DOHH2 (cell line): ENCODE measurements around the gene RNPS1.

Experiments
- H3F3A ChIP-seq: fragments of 200-600 bp; sonication (generic), shearing (Covaris generic); 2 replicates; pipeline ENCODE4 v1.6.0; 2016; ENCODE audit warnings: antibody characterized with exemption, mild to moderate bottlenecking; ENCODE audit not compliant: control insufficient read depth, insufficient read depth
- H3K27ac ChIP-seq: fragments of 200-600 bp; sonication (generic); 2 replicates; pipeline ENCODE4 v1.5.1; 2014; ENCODE audit warnings: low read depth, mild to moderate bottlenecking, low read length, moderate library complexity
- H3K27me3 ChIP-seq: fragments of 200-600 bp; sonication (generic); 2 replicates; pipeline ENCODE4 v1.6.1; 2014; ENCODE audit warnings: mild to moderate bottlenecking, low read length, mixed read lengths; ENCODE audit not compliant: control insufficient read depth
- H3K36me3 ChIP-seq: fragments of 200-600 bp; sonication (generic); 2 replicates; pipeline ENCODE4 v1.6.1; 2014; ENCODE audit warnings: mild to moderate bottlenecking, low read length, moderate library complexity, mixed read lengths; ENCODE audit not compliant: control insufficient read depth
- H3K4me1 ChIP-seq: fragments of 200-600 bp; sonication (generic); 2 replicates; pipeline ENCODE4 v1.6.1; 2014; ENCODE audit warnings: mild to moderate bottlenecking, low read length, mixed read lengths; ENCODE audit not compliant: control insufficient read depth
- H3K4me2 ChIP-seq: fragments of 200-600 bp; sonication (generic); 2 replicates; pipeline ENCODE4 v1.6.0; 2014; ENCODE audit warnings: mild to moderate bottlenecking, low read length, moderate library complexity
- H3K4me3 ChIP-seq: fragments of 200-600 bp; sonication (generic); 2 replicates; pipeline ENCODE4 v1.5.1; 2014; ENCODE audit warnings: mild to moderate bottlenecking, low read length, mixed read lengths
- H3K79me2 ChIP-seq: fragments of 200-600 bp; sonication (generic); 2 replicates; pipeline ENCODE4 v1.6.1; 2014; ENCODE audit warnings: mild to moderate bottlenecking, low read length, mixed read lengths; ENCODE audit not compliant: control insufficient read depth
- H3K9me2 ChIP-seq: fragments of 200-600 bp; sonication (generic); replicated peaks from 2 replicates; pipeline ENCODE4 v1.6.1; 2014; ENCODE audit warnings: mild to moderate bottlenecking, low read length, mixed read lengths; ENCODE audit not compliant: control insufficient read depth
- H3K9me3 ChIP-seq: fragments of 200-600 bp; sonication (generic); 2 replicates; pipeline ENCODE4 v1.6.1; 2014; ENCODE audit warnings: antibody characterized with exemption, low read length, mixed read lengths; ENCODE audit not compliant: control insufficient read depth, insufficient read depth
- H4K20me1 ChIP-seq: fragments of 200-600 bp; sonication (generic); 2 replicates; pipeline ENCODE4 v1.6.0; 2014; ENCODE audit warnings: low read depth, mild to moderate bottlenecking, antibody characterized with exemption, low read length, moderate library complexity; ENCODE audit not compliant: control insufficient read depth, insufficient read depth
- EZH2phosphoT487 ChIP-seq: fragments of 200-600 bp; sonication (generic); IDR thresholded peaks from 2 replicates; pipeline ENCODE4 v1.6.1; 2017; ENCODE audit warnings: borderline replicate concordance, mild to moderate bottlenecking, antibody characterized with exemption, low read length, moderate library complexity, mixed read lengths
- TF ChIP-seq, protein P1 (sequence below): fragments of 200-600 bp; sonication (generic); IDR thresholded peaks from one replicate; pipeline ENCODE4 v1.5.1; 2014; ENCODE audit warnings: antibody characterized with exemption, mild to moderate bottlenecking, low read depth, low read length; ENCODE audit not compliant: poor library complexity, severe bottlenecking

Gene RNPS1

DNA sequence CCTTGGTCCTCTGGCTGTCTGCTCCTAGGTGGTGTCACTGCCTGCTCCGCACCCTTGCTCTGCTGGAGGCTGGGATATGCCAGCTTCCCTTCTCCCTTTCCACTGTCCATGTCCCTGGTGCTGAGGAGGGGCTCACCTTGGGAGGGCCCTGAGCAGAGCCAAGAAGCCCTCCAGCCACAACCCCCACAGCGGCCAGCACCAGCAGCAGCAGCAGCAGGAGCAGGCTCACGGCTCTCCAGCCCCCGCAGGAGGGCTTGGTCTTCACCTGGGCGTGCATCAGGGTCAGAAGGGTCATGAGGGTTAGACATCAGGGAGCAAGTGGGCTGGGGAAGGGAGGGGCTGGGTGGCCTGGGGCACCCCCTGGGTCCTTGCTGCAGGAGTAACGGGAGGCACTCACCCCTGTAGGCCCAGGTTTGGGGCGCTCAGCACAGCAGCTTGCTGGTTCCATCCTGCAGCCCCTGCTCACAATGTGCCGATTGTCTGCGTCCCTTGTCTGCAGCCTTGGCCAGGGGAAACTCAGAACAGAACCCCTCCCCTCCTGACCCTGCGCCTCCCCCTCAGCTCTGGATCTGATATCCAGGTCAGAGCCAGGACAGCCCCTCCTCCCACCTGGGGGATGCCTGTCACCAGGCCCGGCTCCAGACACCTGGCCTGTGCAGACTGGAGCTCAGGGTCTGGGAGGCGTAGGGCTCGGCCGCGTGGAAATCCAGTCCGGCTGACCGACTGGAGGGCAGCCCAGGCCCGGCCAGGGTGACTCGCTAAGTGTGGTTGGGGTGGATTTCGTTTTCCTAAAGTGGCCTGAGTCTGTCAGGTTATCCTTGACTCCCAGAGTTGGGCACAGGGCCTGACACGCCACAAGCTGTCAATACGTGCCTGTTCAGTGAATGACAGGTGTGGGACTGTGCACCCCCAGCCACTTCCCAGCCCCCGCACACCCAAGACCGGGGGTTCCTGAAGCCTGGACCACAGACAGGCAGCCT is 57.2 kb downstream of the RNPS1 start, which contains the start of gene BRICD5:
Gene BRICD5, minus strand, starts transcription at position 478 of the 980 bp plus-strand sequence. Its CDS starts 30 bp downstream, at position 448.
- Histone ChIP-seq H3K27ac (no peak within 1 kb of the TSS), H3K27me3 (no peaks in the 10 kb centered on the region), H3K36me3 (peaks cover 67% of the 10 kb centered on the region), H3K4me3 (no peak within 1 kb of the TSS), H3K79me2 (peaks cover 59% of the 10 kb centered on the region), H3K9me2 (no peaks in the 10 kb centered on the region), H4K20me1 (peaks cover 9% of the 10 kb centered on the region), H3K4me1 (peaks cover 28% of the 10 kb centered on the region), H3K9me3 (no peaks in the 10 kb centered on the region), H3F3A (peaks cover 7% of the 10 kb centered on the region; the same call in 1 of the 2 replicates), H3K4me2 (peak within 1 kb of the TSS; percentile 90; the same call in 1 of the 2 replicates)
- TF ChIP-seq EZH2phosphoT487: no peak

DNA sequence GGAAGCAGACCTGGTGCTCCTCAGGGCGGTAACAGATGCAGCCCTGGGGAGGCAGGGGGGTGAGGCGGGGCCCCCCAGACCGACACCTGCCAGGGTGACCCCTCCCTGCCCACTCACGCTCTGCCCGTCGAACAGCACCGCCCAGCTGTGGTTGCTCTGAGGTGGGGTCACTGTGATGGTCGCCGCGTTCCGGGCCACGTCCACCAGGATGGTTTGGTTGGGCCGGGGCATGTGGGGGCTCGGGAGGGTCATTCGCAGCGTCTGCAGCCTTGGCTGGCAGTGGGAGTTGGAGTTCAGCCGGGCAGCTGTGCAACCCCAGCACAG is 58.0 kb downstream of the RNPS1 start:
- Histone ChIP-seq H3K4me2 (no peak overlapping the region), H3K4me1 (peaks cover 29% of the 10 kb centered on the region), H3K9me3 (no peaks in the 10 kb centered on the region), H3K79me2 (peaks cover 55% of the 10 kb centered on the region), H3K9me2 (no peaks in the 10 kb centered on the region), H3K36me3 (peaks cover 64% of the 10 kb centered on the region), H3F3A (peaks cover 7% of the 10 kb centered on the region; the same call in 1 of the 2 replicates), H3K27me3 (no peaks in the 10 kb centered on the region), H3K4me3 (no peak overlapping the region), H4K20me1 (peaks cover 9% of the 10 kb centered on the region), H3K27ac (no peak overlapping the region)
- no peak for TF ChIP-seq EZH2phosphoT487
- TF ChIP-seq, protein P1, sequence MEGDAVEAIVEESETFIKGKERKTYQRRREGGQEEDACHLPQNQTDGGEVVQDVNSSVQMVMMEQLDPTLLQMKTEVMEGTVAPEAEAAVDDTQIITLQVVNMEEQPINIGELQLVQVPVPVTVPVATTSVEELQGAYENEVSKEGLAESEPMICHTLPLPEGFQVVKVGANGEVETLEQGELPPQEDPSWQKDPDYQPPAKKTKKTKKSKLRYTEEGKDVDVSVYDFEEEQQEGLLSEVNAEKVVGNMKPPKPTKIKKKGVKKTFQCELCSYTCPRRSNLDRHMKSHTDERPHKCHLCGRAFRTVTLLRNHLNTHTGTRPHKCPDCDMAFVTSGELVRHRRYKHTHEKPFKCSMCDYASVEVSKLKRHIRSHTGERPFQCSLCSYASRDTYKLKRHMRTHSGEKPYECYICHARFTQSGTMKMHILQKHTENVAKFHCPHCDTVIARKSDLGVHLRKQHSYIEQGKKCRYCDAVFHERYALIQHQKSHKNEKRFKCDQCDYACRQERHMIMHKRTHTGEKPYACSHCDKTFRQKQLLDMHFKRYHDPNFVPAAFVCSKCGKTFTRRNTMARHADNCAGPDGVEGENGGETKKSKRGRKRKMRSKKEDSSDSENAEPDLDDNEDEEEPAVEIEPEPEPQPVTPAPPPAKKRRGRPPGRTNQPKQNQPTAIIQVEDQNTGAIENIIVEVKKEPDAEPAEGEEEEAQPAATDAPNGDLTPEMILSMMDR: no peak

DNA sequence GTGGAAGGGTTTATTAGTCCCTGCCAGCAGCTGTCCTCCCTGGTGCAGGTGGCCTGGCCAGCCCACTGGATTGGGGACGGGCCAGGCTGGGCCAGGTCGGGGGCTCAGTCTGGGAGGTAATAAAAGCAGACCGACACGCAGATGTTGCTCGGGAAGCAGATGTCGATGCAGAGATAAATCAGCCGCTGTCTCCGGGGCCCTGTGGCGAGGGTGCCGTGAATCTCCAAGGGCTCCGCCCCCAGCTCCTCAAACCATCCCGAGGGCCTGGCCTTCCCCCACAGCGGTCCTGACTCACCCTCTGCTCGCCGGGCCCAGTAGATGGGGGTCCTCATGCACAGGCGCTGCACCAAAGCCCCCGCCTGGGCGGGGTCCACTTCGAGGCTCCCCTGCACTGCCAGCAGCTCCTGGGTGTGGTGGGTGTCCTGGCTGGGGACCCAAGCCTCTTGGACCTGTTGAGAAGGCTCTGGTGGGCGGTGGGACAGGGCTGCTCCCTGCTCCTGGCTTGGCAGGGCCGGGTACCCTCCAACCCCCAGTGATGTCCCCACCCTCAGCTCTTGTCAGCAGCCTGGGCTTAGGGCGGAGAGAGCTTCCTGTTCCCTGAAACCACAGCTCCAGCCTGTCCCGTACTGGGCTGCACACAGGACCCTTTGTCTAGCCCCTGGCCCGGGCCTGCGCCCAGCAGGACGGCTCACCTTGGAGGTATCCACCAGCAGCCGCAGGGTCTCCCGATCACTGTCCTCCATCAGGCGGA is 58.5 kb downstream of the RNPS1 start:
- no peaks in the 10 kb centered on the region for H3K9me2 ChIP-seq
- peaks cover 53% of the 10 kb centered on the region for H3K79me2 ChIP-seq
- no peak overlapping the region for H3K4me2 ChIP-seq
- H3F3A ChIP-seq: peaks cover 7% of the 10 kb centered on the region; the same call in 1 of the 2 replicates
- H3K9me3 ChIP-seq: no peaks in the 10 kb centered on the region
- TF ChIP-seq EZH2phosphoT487: no peak
- peaks cover 34% of the 10 kb centered on the region for H3K4me1 ChIP-seq
- no peaks in the 10 kb centered on the region for H3K27me3 ChIP-seq
- peaks cover 9% of the 10 kb centered on the region for H4K20me1 ChIP-seq
- H3K4me3 ChIP-seq: no peak overlapping the region
- H3K27ac ChIP-seq: no peak overlapping the region
- peaks cover 64% of the 10 kb centered on the region for H3K36me3 ChIP-seq

DNA sequence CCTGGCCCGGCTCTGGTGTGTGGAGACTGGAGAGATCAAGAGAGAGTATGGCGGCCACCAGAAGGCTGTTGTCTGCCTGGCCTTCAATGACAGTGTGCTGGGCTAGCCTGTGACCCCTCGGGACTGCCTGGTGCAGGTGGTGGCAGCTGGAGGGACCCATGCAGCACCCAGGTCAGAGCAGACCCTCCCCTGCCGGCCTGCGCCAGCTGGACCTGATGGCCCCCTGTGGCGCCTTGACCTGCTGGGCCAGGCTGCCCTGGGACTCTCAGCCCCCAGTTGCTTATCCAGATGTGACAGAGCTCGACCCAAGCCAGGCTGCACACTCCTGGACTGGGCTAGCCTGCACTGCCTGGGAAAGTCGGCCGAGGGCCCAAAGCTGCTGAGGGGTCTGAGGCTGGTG is 59.2 kb downstream of the RNPS1 start:
- TF ChIP-seq, protein P1: no peak
- no peak for TF ChIP-seq EZH2phosphoT487
- Histone ChIP-seq H3K36me3 (peaks cover 64% of the 10 kb centered on the region), H3K79me2 (peaks cover 46% of the 10 kb centered on the region), H3K4me3 (no peak overlapping the region), H3K27me3 (no peaks in the 10 kb centered on the region), H3K4me2 (no peak overlapping the region), H3K27ac (no peak overlapping the region), H3K9me3 (no peaks in the 10 kb centered on the region), H4K20me1 (peaks cover 9% of the 10 kb centered on the region), H3K9me2 (no peaks in the 10 kb centered on the region), H3K4me1 (peaks cover 36% of the 10 kb centered on the region), H3F3A (peaks cover 7% of the 10 kb centered on the region; the same call in 1 of the 2 replicates)
